Measurements from ENCODE around the gene CARD6.

Gene CARD6

GRCh38 chr5:40831346-40832210 lies 9.6 kb upstream of the CARD6 start:
- TF ChIP-seq CEBPB (IDR thresholded peaks at IDR 0.05) (no peak), RAD21 (IDR thresholded peaks at IDR 0.05; ENCODE audit: low read depth) (no peak)

GRCh38 chr5:40832345-40832744 lies 8.8 kb upstream of the CARD6 start:
- TF ChIP-seq EP300 (IDR thresholded peaks at IDR 0.05; ENCODE audit: borderline replicate concordance) (no peak), TEAD4 (IDR thresholded peaks at IDR 0.05) (no peak), NFIC (IDR thresholded peaks at IDR 0.05) (no peak), EGR1 (IDR thresholded peaks at IDR 0.05) (no peak), USF1 (IDR thresholded peaks at IDR 0.05) (no peak), RAD21 (IDR thresholded peaks at IDR 0.05; ENCODE audit: low read depth) (no peak), MAX (IDR thresholded peaks at IDR 0.05) (no peak), REST (IDR thresholded peaks at IDR 0.05; ENCODE audit: low read depth) (no peak), TCF12 (IDR thresholded peaks at IDR 0.05; ENCODE audit: low read depth) (no peak), CREB1 (IDR thresholded peaks at IDR 0.05; ENCODE audit: low read depth) (no peak), YY1 (IDR thresholded peaks at IDR 0.05; ENCODE audit: low read depth) (no peak), FOXM1 (IDR thresholded peaks at IDR 0.05; ENCODE audit: borderline replicate concordance, low read depth) (no peak), TAF1 (IDR thresholded peaks at IDR 0.05; ENCODE audit: low read depth) (no peak), ZBTB7A (IDR thresholded peaks at IDR 0.05; ENCODE audit: low read depth) (no peak), CEBPB (IDR thresholded peaks at IDR 0.05) (no peak)

- TF ChIP-seq TEAD4 (IDR thresholded peaks at IDR 0.05) (no peak), REST (IDR thresholded peaks at IDR 0.05; ENCODE audit: low read depth) (no peak), EGR1 (IDR thresholded peaks at IDR 0.05) (no peak), MAX (IDR thresholded peaks at IDR 0.05) (no peak), TAF1 (IDR thresholded peaks at IDR 0.05; ENCODE audit: low read depth) (no peak), USF1 (IDR thresholded peaks at IDR 0.05) (no peak), RAD21 (IDR thresholded peaks at IDR 0.05; ENCODE audit: low read depth) (no peak), TCF12 (IDR thresholded peaks at IDR 0.05; ENCODE audit: low read depth) (no peak), FOXM1 (IDR thresholded peaks at IDR 0.05; ENCODE audit: borderline replicate concordance, low read depth) (no peak), EP300 (IDR thresholded peaks at IDR 0.05; ENCODE audit: borderline replicate concordance) (no peak), CREB1 (IDR thresholded peaks at IDR 0.05; ENCODE audit: low read depth) (no peak)
These were observed 7.4 kb upstream of the CARD6 start for GRCh38 chr5:40833712-40834229.

- no peak for TF ChIP-seq EGR1 (IDR thresholded peaks at IDR 0.05)
- no peak for TF ChIP-seq EP300 (IDR thresholded peaks at IDR 0.05; ENCODE audit: borderline replicate concordance)
- no peak for TF ChIP-seq FOXM1 (IDR thresholded peaks at IDR 0.05; ENCODE audit: borderline replicate concordance, low read depth)
- no peak; the same call in 1 of the 2 replicates for TF ChIP-seq MAX (IDR thresholded peaks at IDR 0.05)
- no peak for TF ChIP-seq TAF1 (IDR thresholded peaks at IDR 0.05; ENCODE audit: low read depth)
- no peak for TF ChIP-seq CREB1 (IDR thresholded peaks at IDR 0.05; ENCODE audit: low read depth)
- no peak for TF ChIP-seq CEBPB (IDR thresholded peaks at IDR 0.05)
- no peak for TF ChIP-seq TEAD4 (IDR thresholded peaks at IDR 0.05)
- TF ChIP-seq NFIC (IDR thresholded peaks at IDR 0.05): no peak
These were observed 6.7 kb upstream of the CARD6 start for GRCh38 chr5:40834391-40834848.

- peak; percentile 50; the same call in 1 of the 2 replicates for TF ChIP-seq CEBPB (IDR thresholded peaks at IDR 0.05)
- TF ChIP-seq EGR1 (IDR thresholded peaks at IDR 0.05): peak; percentile 52; the same call in 1 of the 2 replicates
- TF ChIP-seq NFIC (IDR thresholded peaks at IDR 0.05): peak; percentile 46; the same call in 1 of the 2 replicates
- TF ChIP-seq RAD21 (IDR thresholded peaks at IDR 0.05; ENCODE audit: low read depth): no peak
- TF ChIP-seq TCF12 (IDR thresholded peaks at IDR 0.05; ENCODE audit: low read depth): peak; percentile 66; the same call in 1 of the 2 replicates
- TF ChIP-seq TEAD4 (IDR thresholded peaks at IDR 0.05): peak; percentile 37; the same call in 1 of the 2 replicates
- TF ChIP-seq REST (IDR thresholded peaks at IDR 0.05; ENCODE audit: low read depth): no peak; the same call in 1 of the 2 replicates
- peak; percentile 93 for TF ChIP-seq MAX (IDR thresholded peaks at IDR 0.05)
- TF ChIP-seq TAF1 (IDR thresholded peaks at IDR 0.05; ENCODE audit: low read depth): peak; percentile 98
- TF ChIP-seq CREB1 (IDR thresholded peaks at IDR 0.05; ENCODE audit: low read depth): peak; percentile 47; the same call in 1 of the 2 replicates
- 0 out of 2 replicates have a peak, but pooled peaks have one; percentile 70 for TF ChIP-seq YY1 (IDR thresholded peaks at IDR 0.05; ENCODE audit: low read depth)
- no peak for TF ChIP-seq ZBTB7A (IDR thresholded peaks at IDR 0.05; ENCODE audit: low read depth)
- peak; percentile 59 for TF ChIP-seq EP300 (IDR thresholded peaks at IDR 0.05; ENCODE audit: borderline replicate concordance)
- TF ChIP-seq FOXM1 (IDR thresholded peaks at IDR 0.05; ENCODE audit: borderline replicate concordance, low read depth): no peak
- peak; percentile 71 for TF ChIP-seq USF1 (IDR thresholded peaks at IDR 0.05)
These were observed 6.0 kb upstream of the CARD6 start, which contains the start of gene RPL37 for GRCh38 chr5:40834849-40835787. TSS of gene RPL37 (minus strand) at chr5:40835222. CDS start at chr5:40835185, 37 bp downstream.
